DOHH2 (cell line): ENCODE data around the gene DGCR2.

ENCODE experiments used
- CTCF ChIP-seq: fragments of 200-600 bp; sonication (generic); IDR thresholded peaks from one replicate; pipeline ENCODE4 v1.5.1; 2014; ENCODE audit warnings: antibody characterized with exemption, mild to moderate bottlenecking, low read depth, low read length; ENCODE audit not compliant: poor library complexity, severe bottlenecking
- EZH2phosphoT487 ChIP-seq: fragments of 200-600 bp; sonication (generic); IDR thresholded peaks from 2 replicates; pipeline ENCODE4 v1.6.1; 2017; ENCODE audit warnings: borderline replicate concordance, mild to moderate bottlenecking, antibody characterized with exemption, low read length, moderate library complexity, mixed read lengths

- no peak for TF ChIP-seq CTCF
- TF ChIP-seq EZH2phosphoT487, result no peak
Observed at GRCh38 chr22:19132153-19132552, 9.9 kb upstream of the DGCR2 start.
